ENCODE measurements around the gene DCUN1D2.
"Not testable (repeated sequence)": the region's sequence is repeated elsewhere in the genome, so short reads cannot be mapped to it uniquely, and the experiment has no call there.

The DCUN1D2 gene

DNA sequence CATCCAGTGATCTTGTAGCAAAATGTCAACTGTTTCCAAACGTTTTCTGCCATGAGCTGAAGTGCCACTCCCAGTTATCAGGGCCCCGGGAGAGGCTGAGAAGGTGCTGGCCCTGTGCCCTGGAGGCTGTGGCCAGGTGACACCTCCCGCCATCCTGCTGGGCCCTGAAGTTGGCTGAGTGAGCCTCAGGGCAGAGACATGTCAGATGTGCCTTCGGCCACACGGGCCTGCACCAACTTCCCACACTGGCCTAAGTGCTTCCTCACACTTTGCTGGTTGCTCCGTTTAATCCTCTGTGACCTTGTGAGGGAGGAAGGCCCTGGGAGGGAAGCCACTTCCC lies 42.0 kb downstream of the DCUN1D2 start:
- DNase-seq (ENCODE audit: low read depth in 1 of 2, low spot score in 1 of 2): no peak

DNA sequence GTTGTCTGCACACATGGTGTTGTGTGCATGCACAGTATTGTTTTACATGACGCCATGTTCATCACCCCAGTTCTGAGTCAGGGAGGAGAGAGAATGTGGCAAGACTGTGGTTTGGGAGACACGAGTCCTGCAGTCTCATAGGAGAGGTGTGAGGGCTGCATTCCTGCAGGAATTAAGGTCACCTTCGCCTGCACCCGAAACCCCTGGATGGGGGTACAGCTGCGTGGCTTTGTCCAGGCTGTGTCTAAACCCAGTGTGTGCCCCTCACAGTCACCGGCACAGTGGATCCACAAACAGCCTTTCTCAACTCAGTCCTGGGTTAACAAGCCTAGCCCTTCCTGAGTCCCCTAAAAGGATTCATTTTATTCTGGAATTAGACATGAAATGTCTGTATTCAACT lies 42.9 kb downstream of the DCUN1D2 start:
- DNase-seq (ENCODE audit: low read depth in 1 of 2, low spot score in 1 of 2): no peak

DNA sequence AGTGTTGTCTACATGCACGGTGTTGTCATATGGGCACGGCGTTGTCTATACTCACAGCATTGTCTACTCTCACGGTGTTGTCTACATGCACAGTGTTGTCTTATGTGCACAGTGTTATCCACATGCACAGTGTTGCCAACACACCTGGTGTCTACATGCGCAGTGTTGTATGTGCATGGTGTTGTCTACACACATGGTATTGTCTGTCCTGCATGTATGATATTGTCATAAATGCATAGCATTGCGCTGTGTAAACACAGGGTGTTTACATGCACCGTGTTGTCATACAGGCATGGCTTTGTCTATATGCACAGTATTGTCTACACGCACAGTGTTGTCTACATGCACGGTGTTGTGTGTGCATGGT lies 44.0 kb downstream of the DCUN1D2 start:
- no peak for DNase-seq (ENCODE audit: low read depth in 1 of 2, low spot score in 1 of 2)

DNA sequence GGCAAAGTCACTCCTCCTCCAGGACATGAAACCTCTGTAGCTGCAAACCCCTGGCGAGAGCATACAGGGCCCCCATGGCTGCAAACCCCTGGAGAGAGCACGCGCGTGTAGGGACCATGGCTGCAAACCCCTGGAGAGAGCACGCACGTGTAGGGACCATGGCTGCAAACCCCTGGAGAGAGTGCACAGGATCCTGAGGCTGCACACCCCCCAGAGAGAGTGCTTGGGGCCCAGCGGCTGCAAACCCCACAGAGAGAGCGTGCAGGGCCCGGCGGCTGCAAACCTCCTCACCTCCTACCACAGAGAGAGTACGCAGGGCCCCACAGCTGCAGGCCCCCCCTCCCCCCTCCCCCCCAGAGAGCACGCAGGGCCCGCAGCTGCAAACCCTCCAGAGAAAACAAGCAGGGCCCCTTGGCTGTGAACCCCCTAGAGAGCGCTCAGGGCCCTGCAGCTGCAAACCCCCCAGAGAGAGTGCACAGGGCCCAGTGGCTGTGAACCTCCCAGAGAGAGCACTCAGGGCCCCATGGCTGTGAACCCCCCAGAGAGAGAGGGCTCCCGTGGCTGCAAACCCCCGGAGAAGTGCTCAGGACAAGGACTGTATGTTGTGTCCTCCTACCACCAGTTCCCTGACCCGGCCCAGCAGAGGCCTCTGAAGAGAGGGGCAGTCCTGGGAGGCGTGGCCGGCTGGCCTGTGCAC lies 44.6 kb downstream of the DCUN1D2 start:
- no peak for DNase-seq (ENCODE audit: low read depth in 1 of 2, low spot score in 1 of 2)

DNA sequence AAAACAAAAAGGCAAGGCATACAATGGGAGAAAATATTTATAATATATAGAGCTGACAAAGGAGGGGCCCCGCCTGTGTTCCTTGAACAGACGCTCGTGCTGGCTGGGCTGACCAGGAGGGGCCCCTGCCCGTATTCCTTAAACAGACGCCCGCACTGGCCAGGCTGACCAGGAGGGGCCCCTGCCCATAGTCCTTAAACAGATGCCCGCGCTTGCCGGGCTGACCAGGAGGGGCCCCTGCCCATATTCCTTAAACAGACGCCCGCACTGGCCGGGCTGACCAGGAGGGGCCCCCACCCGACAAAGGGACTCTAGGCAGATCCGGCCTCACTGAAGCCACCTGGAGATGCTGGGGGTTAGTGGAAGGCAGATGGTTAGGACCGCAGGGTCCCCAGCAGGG lies 46.5 kb downstream of the DCUN1D2 start:
- no peak for DNase-seq (ENCODE audit: low read depth in 1 of 2, low spot score in 1 of 2)

DNA sequence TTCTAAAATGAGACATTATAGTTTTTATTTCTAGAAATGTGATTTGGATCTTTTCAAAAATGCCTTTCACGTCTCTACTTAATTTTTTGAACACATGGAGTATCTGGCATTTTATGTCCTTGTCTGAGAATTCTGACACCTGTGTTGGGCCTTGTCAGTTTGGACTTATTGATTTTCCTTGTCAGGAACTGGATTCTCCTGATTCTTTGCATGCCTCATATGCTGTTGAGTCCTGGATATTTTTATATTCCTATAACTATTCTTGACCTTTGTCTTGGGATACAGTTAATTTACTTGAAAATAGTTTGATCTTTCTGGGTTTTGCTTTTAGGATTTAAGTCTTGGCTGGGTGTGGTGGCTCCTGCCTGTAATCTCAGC lies 47.5 kb downstream of the DCUN1D2 start:
- DNase-seq (ENCODE audit: low read depth in 1 of 2, low spot score in 1 of 2): no peak

DNA sequence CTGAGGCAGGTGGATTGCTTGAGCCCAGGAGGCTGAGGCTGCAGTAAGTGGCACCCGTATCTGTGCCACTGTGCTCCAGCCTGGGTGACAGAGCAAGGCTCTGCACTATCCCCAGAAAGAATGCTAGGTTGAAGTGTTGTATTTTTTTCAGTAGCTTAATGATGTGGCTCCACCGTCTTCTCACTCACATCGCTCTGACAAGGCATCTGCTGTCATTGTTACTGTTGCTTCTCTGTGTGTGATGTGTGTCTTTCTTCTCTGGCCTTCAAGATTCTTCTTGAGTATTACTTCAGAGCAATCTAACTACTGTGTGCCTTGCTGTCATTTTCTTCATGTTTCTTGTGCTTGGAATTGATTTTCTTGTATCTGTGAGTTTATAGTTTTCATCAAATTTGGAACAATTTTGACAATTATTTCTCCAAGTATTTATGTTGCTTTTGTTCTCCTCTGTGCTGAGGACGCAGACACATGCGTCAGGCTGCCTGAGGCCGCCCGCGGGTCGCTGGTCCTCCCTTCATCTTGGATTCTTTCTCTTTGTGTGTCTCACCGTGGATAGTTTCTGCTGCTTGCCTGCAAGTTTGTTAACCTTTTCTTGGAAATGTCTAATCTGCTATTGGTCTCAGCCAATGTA lies 48.0 kb downstream of the DCUN1D2 start:
- no peak for DNase-seq (ENCODE audit: low read depth in 1 of 2, low spot score in 1 of 2)

DNA sequence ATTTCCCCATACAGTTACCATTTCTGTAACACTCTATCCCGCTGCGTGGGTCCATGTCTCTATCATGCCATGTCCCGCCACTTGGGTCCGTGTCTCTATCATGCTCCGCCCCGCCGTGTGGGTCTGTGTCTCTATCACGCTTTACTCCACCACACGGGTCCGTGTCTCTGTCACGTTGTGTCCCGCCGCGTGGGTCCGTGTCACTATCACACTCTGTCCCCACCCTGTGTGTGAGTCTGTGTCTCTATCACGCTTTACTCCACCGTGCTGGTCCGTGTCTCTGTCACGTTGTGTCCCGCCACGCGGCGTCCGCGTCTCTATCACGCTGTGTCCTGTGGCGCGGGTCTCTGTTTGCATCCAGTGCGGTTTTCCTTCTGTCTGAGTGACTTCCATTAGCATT lies 48.9 kb downstream of the DCUN1D2 start:
- no peak for DNase-seq (ENCODE audit: low read depth in 1 of 2, low spot score in 1 of 2)

DNA sequence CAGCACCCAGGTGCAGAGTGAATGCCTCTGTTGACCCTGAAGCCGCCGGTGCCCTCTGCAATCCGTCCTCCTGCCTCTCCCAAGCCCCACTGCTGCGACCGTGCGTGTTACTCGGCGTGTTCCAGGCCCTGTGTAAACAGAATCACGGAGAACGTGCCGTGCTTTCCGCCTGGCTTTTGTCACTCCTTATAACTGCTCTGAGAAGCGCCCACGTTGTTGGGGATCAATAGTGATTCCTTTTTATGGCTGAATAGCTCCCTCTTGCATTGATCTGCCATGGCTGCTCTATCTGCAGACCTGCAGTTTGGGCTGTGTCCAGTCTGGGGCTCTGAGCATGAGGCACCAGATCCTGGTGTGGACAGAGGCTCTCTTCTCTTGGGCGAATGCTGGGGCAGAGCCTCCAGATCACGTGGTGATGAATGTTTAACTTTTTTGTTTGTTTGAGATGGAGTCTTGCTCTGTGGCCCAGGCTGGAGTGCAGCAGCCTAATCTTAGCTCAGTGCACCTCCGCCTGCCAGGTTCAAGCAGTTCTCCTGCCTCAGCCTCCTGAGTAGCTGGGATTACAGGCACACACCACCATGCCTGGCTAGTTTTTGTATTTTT lies 53.0 kb downstream of the DCUN1D2 start:
- DNase-seq (ENCODE audit: low read depth in 1 of 2, low spot score in 1 of 2): no peak

DNA sequence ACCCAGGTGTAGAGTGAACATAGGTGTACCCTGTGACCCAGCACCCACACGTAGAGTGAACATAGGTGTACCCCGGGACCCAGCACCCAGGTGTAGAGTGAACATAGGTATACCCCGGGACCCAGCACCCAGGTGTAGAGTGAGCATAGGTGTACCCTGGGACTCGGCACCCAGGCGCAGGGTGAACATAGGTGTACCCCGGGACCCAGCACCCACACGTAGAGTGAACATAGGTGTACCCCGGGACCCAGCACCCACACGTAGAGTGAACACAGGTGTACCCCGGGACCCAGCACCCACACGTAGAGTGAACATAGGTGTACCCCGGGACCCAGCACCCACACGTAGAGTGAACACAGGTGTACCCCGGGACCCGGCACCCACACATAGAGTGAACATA lies 53.6 kb downstream of the DCUN1D2 start:
- not testable (repeated sequence) for DNase-seq (ENCODE audit: low read depth in 1 of 2, low spot score in 1 of 2)

DNA sequence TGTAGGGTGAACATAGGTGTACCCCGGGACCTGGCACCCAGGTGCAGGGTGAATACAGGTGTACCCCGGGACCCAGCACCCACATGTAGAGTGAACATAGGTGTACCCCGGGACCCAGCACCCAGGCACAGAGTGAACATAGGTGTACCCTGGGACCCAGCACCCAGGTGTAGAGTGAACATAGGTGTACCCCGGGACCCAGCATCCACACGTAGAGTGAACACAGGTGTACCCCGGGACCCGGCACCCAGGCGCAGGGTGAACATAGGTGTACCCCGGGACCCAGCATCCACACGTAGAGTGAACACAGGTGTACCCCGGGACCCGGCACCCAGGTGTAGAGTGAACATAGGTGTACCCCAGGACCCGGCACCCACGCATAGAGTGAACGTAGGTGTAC lies 54.6 kb downstream of the DCUN1D2 start:
- DNase-seq (ENCODE audit: low read depth in 1 of 2, low spot score in 1 of 2): not testable (repeated sequence)

DNA sequence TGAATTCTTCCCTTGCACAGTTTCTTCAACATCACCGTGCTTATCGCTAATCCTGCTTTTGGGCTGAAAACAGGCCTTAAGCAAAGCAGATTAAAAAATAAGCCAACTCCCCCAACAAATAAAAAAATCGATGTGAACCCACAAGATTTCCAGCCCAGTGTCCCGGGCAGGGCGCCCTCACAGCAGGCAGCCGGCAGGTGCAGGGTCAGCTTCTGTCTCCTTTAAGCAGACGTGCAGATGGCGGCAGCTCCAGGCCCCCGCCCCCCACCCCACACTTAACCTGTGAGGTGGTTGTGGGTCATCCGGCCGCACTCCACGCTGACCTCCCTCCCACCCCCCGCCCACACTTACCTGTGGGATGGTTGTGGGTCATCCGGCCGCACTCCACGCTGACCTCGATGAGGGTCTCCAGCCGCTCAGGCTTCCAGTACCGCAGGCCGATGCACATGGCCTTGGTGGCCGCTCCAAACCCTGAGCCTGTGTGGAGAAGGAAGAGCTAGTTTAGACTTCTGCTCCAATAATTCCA lies 57.1 kb downstream of the DCUN1D2 start:
- no peak for DNase-seq (ENCODE audit: low read depth in 1 of 2, low spot score in 1 of 2)

DNA sequence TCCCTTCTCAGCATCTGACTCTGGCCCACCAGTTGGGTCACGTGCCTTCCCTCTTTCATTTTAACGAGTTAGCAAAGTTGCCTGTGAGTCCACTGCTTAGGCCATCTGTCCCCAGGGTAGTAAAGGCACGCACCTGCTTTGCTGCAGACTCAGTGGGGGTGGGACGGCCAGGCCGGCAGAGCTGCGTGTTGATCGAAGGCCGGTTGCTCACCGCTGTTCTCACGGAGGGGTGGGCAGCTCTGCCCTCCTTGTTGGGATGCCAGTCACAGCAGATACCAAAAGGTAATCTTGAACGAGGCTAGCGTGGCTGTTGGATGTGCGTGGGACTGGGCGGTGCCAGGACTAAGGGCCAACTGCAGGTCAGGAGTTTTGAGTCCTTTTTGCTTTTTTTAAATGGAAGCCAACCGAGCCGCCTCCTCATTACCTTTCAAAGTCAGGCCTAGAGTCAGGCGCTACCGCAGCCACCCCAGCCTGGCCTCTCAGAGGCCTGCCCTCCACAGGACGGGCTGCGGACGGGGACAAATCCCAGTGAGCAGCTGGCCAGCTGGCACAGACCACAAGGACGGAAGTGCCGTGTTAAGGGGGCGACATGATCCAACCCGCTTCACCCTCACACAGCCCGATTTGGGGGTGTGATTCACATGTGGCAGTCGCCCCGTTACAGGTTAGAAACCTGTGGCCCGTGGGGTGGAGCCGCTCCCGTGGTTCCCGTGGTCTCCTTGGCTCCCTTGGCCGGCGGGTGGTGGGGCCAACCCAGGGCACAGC lies 57.8 kb downstream of the DCUN1D2 start:
- no peak for DNase-seq (ENCODE audit: low read depth in 1 of 2, low spot score in 1 of 2)

DNA sequence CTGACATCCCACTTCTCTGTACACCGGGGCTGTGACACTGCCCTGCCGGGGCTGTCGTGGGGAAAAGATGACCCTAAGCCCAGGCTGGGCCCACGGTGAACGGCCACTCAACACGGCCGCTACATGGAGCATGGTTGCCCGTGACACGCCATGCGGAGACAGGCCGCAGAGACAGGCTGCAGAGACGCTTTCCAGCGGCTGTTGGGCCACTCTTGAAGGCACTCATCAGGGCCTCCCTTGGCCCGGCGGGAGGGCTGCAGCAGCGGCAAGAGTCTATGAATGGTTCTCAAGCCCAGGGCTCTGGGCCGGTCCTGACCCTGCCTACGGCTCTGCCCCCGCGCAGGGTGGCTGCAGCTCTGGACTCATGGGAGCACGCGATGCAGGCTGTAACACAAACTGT lies 59.3 kb downstream of the DCUN1D2 start:
- DNase-seq (ENCODE audit: low read depth in 1 of 2, low spot score in 1 of 2): no peak

DNA sequence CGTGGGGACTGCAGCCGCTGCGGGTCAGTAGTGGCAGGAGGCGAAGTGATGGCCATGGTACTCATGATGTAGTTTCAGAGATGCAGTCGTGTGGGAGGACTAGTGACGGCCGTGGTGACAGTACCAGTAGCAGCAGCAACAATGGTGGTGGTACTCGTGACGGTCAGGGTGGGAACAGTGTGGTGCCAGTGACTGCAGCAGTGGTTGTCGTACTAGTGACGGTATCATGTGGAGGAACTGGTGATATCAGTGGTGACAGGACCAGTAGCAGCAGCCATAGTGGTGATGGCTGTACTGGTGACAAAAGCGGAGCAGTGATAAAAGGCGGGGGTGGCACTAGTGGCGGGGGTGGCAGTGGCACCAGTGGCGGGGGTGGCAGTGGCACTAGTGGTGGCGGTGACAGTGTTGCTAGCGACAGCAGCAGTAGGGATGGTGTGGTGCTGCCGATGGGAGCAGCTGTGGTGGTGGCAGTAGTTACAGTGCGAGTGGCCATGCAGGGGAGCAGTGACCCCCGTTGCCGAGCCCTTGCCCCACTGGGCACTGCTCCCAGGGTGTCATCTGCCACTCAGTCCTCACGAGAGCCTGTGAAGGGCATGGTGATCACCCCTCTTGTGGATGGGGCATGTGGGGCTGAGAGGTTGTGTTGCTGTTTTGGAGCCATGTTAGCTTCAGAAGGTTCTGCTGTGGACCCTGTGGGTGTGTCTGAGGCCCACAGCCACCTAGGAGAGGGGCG lies 60.0 kb downstream of the DCUN1D2 start:
- no peak for DNase-seq (ENCODE audit: low read depth in 1 of 2, low spot score in 1 of 2)

DNA sequence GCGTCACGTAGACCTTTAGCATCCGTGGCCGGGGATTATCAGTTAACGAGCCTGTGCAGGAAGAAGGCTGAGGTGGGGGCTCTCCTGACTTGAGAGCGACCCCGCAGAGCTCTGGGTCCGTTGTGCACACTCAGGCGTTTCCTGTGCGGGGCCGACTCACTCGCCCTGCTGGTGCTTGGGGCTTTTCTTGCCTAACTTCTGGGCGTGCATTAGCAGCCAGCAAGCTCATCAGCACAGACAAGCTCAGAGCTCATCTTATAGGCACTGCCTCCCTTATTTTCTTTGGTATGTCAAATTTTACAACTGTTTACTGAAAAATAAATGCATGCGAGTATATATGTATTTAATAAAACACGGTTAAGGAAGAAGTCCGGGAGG lies 60.9 kb downstream of the DCUN1D2 start:
- DNase-seq (ENCODE audit: low read depth in 1 of 2, low spot score in 1 of 2): no peak

DNA sequence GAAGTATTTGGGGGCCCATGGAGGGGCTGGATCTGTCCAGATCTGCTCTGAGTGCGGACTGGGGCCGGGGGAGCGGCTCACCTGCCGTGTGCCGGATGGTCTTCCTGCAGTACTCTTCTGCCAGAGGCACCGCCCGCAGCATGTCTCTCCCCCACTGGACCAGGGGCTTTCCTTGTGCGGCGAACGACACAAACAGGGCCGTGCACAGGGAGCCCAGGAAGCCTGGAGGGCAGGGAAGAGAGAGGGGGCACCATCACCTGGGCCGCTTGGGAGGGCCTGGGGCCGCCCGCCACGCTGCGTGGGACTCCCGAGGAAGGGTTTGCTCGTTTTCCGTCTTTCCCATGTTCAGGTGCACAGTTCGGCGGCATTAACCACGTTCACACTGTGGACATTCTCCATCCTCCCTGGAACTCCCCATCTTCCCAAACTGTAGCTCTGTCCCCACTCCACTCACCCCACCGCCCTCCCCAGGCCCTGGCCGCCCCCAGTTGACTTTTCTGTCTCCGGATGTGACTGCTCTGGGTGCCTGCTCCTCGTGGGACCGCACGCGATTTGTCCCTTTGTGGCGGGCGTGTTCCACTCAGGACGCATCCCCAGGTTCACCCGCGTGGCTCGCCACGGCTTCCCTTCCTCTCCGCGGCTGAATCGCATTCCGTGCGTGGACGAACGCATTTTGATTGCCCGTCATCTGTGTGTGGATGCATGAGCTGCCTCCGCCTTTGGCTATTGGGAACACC lies 61.5 kb downstream of the DCUN1D2 start:
- DNase-seq (ENCODE audit: low read depth in 1 of 2, low spot score in 1 of 2): no peak

DNA sequence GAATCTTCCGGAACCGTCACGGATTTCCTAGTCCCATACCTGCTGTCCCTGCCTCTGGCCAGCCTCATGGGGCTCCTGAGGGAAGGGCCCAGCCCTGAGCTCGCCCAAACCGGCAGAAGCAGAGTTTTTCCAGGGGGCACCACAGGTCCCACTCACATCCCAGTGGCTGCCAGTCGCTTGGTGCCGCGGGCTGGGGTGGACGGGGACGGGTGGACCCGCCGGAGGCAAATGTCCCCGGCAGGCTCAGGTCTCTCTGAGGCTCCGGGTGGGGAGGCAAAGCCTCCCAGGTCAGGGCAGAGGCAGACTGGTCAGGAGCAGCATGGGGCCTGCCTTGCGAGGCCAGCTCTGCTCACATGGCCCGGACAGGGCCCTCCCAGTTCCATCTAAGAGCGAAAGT lies 62.0 kb downstream of the DCUN1D2 start:
- DNase-seq (ENCODE audit: low read depth in 1 of 2, low spot score in 1 of 2): no peak

DNA sequence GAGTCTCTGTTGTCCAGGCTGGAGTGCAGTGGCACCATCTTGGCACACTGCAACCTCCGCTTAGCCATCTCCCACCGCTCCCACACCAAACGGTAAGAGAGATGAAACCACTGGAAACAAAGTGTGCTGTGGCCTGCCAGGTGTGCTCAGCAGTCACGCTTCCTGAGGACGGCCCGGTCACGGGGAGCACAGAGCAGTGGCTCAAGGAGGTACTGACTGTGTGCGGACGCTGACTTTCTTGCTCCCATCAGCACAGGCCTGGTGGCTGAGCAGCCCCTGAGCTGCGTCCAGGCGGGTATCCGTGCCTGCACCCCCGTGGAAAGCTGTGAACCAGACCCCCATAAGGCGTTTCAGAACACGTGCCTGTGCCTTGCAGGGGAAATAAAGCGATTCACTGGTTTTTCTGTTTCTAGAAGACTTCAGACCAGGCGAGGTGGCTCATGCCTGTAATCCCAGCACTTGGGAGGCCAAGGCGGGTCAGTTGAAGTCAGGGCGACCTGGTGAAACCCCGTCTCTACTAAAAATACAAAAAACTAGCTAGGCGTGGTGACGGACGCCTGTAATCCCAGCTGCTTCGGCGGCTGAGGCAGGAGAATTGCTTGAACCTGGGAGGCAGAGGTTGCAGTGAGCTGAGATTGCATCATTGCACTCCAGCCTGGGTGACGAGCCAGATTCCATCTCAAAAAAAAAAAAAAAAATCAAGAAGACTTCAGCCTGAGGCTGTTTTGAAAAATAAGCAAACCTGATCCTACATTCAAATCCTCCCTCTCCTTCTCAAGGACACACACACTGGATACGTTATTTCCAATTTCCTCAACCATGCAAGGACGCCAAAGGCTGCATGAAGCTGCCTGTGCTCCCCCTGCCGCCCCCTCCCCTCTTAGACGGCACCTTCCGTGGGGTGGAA lies 62.7 kb downstream of the DCUN1D2 start:
- DNase-seq (ENCODE audit: low read depth in 1 of 2, low spot score in 1 of 2): no peak

DNA sequence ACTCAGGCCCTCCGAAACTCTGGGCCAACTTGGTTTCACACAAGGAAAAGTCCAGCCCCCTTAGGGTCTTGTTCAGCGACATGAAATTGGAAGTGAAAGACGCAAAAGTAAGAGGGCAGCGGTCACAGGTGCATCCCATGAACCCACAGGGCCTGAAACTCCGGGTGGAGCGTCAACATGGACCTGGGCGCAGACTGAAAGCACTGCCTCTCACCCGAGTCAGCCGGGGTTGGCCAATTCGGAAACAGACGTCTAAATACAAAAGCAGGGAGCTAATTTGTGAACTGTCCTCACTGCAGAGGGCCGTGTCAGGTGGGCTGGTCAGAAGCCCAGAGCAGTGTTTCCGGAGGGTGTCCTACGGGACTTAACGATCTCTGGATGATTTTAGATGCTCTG lies 63.9 kb downstream of the DCUN1D2 start:
- no peak for DNase-seq (ENCODE audit: low read depth in 1 of 2, low spot score in 1 of 2)

Data from activated T-helper 1 cell treated with anti-CD3 and anti-CD28 coated beads, Interleukin-2, amount 50 U/mL, for 16 hours (primary cell).